HFF-Myc (cell line): Measurements from ENCODE around the gene SALL3.

Experiments
- DNase-seq: peaks from one replicate; pipeline ENCODE4 v3.0.0-alpha.2; 2011; ENCODE audit warnings: low read depth; ENCODE audit errors: extremely low read depth
- H3K4me3 ChIP-seq: replicated peaks from 2 replicates; pipeline ENCODE4 v1.5.1; 2011; ENCODE audit warnings: low read depth, mild to moderate bottlenecking, control low read depth, low read length
- CTCF ChIP-seq: IDR thresholded peaks from 2 replicates; pipeline ENCODE4 v1.5.1; 2012; ENCODE audit warnings: mild to moderate bottlenecking, low read depth, low read length, control low read depth; ENCODE audit errors: missing control alignments

The SALL3 gene

GRCh38 chr18:78970774-78971333, 8.8 kb upstream of the SALL3 start:
- no peak for TF ChIP-seq CTCF
- DNase-seq, result no peak
- H3K4me3 ChIP-seq, result no peak overlapping the region

GRCh38 chr18:78971511-78972245, 7.9 kb upstream of the SALL3 start:
- DNase-seq, result no peak
- no peak overlapping the region for H3K4me3 ChIP-seq
- no peak for TF ChIP-seq CTCF

- no peak for DNase-seq
- H3K4me3 ChIP-seq, result no peak overlapping the region
- TF ChIP-seq CTCF, result no peak
Measured at GRCh38 chr18:78972385-78972918, 7.2 kb upstream of the SALL3 start.

- H3K4me3 ChIP-seq, result no peak overlapping the region
- no peak for DNase-seq
- no peak for TF ChIP-seq CTCF
Measured at GRCh38 chr18:78972930-78973331, 6.7 kb upstream of the SALL3 start.

GRCh38 chr18:78973357-78974083, 6.1 kb upstream of the SALL3 start:
- no peak for DNase-seq
- no peak overlapping the region for H3K4me3 ChIP-seq
- no peak for TF ChIP-seq CTCF

GRCh38 chr18:78974115-78974761, 5.4 kb upstream of the SALL3 start:
- no peak overlapping the region for H3K4me3 ChIP-seq
- no peak for DNase-seq
- no peak for TF ChIP-seq CTCF
